ENCODE data around the gene MCEE.
"Not testable (repeated sequence)": the region's sequence is repeated elsewhere in the genome, so short reads cannot be mapped to it uniquely, and the experiment has no call there.

MCEE gene

GRCh38 chr2:71130152-71130904 lies at the start of gene MCEE, which contains the start of gene MPHOSPH10:
MCEE (minus strand) TSS chr2:71130229; CDS start chr2:71130219, 10 bp downstream.
MPHOSPH10 (plus strand) TSS chr2:71130634; CDS start chr2:71130666, 32 bp downstream.
- no peaks in the 10 kb centered on the region for H3K27me3 ChIP-seq (ENCODE audit: control insufficient read depth in 1 of 2, insufficient read depth in 2 of 2, low read length in 2 of 2)
- H3K36me3 ChIP-seq (ENCODE audit: control insufficient read depth in 2 of 2, insufficient read depth in 2 of 2, low read length in 2 of 2): peaks cover 13 to 15% of the 10 kb centered on the region in 2 donors
- peak within 1 kb of the TSS; percentile 97 to 100 for H3K4me3 ChIP-seq (ENCODE audit: low read length in 2 of 2)
- H3K9me3 ChIP-seq (ENCODE audit: control insufficient read depth in 2 of 2, low read length in 2 of 2): no peaks in the 10 kb centered on the region
- peak within 1 kb of the TSS; percentile 93 for H3K27ac ChIP-seq (ENCODE audit: low read length)
- peak within 1 kb of the TSS; percentile 90 to 92 for H3K9ac ChIP-seq (ENCODE audit: low read length in 2 of 2)
- H3K4me1 ChIP-seq (ENCODE audit: control insufficient read depth, insufficient read depth, low read length): peaks cover 15% of the 10 kb centered on the region

- H3K9ac ChIP-seq (ENCODE audit: low read length in 2 of 2); H3K27ac ChIP-seq (ENCODE audit: low read length); H3K4me1 ChIP-seq (ENCODE audit: control insufficient read depth, insufficient read depth, low read length); H3K9me3 ChIP-seq (ENCODE audit: control insufficient read depth in 2 of 2, low read length in 2 of 2); H3K4me3 ChIP-seq (ENCODE audit: low read length in 2 of 2); H3K27me3 ChIP-seq (ENCODE audit: control insufficient read depth in 1 of 2, insufficient read depth in 2 of 2, low read length in 2 of 2); H3K36me3 ChIP-seq (ENCODE audit: control insufficient read depth in 2 of 2, insufficient read depth in 2 of 2, low read length in 2 of 2): not testable (repeated sequence)
Observed at GRCh38 chr2:71178836-71179235, 48.8 kb upstream of the MCEE start.

GRCh38 chr2:71174207-71174606 lies 44.2 kb upstream of the MCEE start:
- H3K9ac ChIP-seq (ENCODE audit: low read length in 2 of 2): no peak overlapping the region
- H3K4me3 ChIP-seq (ENCODE audit: low read length in 2 of 2): no peak overlapping the region

GRCh38 chr2:71173096-71173495 lies 43.1 kb upstream of the MCEE start:
- Histone ChIP-seq H3K36me3 (ENCODE audit: control insufficient read depth in 2 of 2, insufficient read depth in 2 of 2, low read length in 2 of 2) (no peaks in the 10 kb centered on the region), H3K27me3 (ENCODE audit: control insufficient read depth in 1 of 2, insufficient read depth in 2 of 2, low read length in 2 of 2) (peaks cover 0 to 2% of the 10 kb centered on the region in 2 donors), H3K27ac (ENCODE audit: low read length) (no peak overlapping the region), H3K9ac (ENCODE audit: low read length in 2 of 2) (no peak overlapping the region), H3K9me3 (ENCODE audit: control insufficient read depth in 2 of 2, low read length in 2 of 2) (no peaks in the 10 kb centered on the region), H3K4me1 (ENCODE audit: control insufficient read depth, insufficient read depth, low read length) (no peaks in the 10 kb centered on the region), H3K4me3 (ENCODE audit: low read length in 2 of 2) (no peak overlapping the region)

More at GRCh38 chr2:71174207-71174606, 44.2 kb upstream of the MCEE start:
- Histone ChIP-seq H3K9me3 (ENCODE audit: control insufficient read depth in 2 of 2, low read length in 2 of 2) (no peaks in the 10 kb centered on the region), H3K27me3 (ENCODE audit: control insufficient read depth in 1 of 2, insufficient read depth in 2 of 2, low read length in 2 of 2) (peaks cover 0 to 2% of the 10 kb centered on the region in 2 donors), H3K27ac (ENCODE audit: low read length) (no peak overlapping the region), H3K36me3 (ENCODE audit: control insufficient read depth in 2 of 2, insufficient read depth in 2 of 2, low read length in 2 of 2) (no peaks in the 10 kb centered on the region), H3K4me1 (ENCODE audit: control insufficient read depth, insufficient read depth, low read length) (no peaks in the 10 kb centered on the region)

GRCh38 chr2:71166812-71167211 lies 36.8 kb upstream of the MCEE start:
- Histone ChIP-seq H3K4me1 (ENCODE audit: control insufficient read depth, insufficient read depth, low read length) (no peaks in the 10 kb centered on the region), H3K9ac (ENCODE audit: low read length in 2 of 2) (no peak overlapping the region), H3K9me3 (ENCODE audit: control insufficient read depth in 2 of 2, low read length in 2 of 2) (no peaks in the 10 kb centered on the region), H3K36me3 (ENCODE audit: control insufficient read depth in 2 of 2, insufficient read depth in 2 of 2, low read length in 2 of 2) (no peaks in the 10 kb centered on the region), H3K27me3 (ENCODE audit: control insufficient read depth in 1 of 2, insufficient read depth in 2 of 2, low read length in 2 of 2) (no peaks in the 10 kb centered on the region), H3K4me3 (ENCODE audit: low read length in 2 of 2) (no peak overlapping the region), H3K27ac (ENCODE audit: low read length) (no peak overlapping the region)

- H3K36me3 ChIP-seq (ENCODE audit: control insufficient read depth in 2 of 2, insufficient read depth in 2 of 2, low read length in 2 of 2): no peaks in the 10 kb centered on the region
- no peaks in the 10 kb centered on the region for H3K9me3 ChIP-seq (ENCODE audit: control insufficient read depth in 2 of 2, low read length in 2 of 2)
- no peaks in the 10 kb centered on the region for H3K27me3 ChIP-seq (ENCODE audit: control insufficient read depth in 1 of 2, insufficient read depth in 2 of 2, low read length in 2 of 2)
- H3K9ac ChIP-seq (ENCODE audit: low read length in 2 of 2): peak overlapping the region; percentile 29 to 44
- peak overlapping the region; percentile 64 for H3K27ac ChIP-seq (ENCODE audit: low read length)
- H3K4me3 ChIP-seq (ENCODE audit: low read length in 2 of 2): peak overlapping the region; percentile 67 to 69
- H3K4me1 ChIP-seq (ENCODE audit: control insufficient read depth, insufficient read depth, low read length): peaks cover 9% of the 10 kb centered on the region
Observed at GRCh38 chr2:71157124-71157793, 27.2 kb upstream of the MCEE start.

GRCh38 chr2:71156573-71156972 lies 26.5 kb upstream of the MCEE start:
- H3K27ac ChIP-seq (ENCODE audit: low read length): peak overlapping the region; percentile 64
- peak overlapping the region; percentile 67 to 69 for H3K4me3 ChIP-seq (ENCODE audit: low read length in 2 of 2)
- H3K9ac ChIP-seq (ENCODE audit: low read length in 2 of 2): no peak overlapping the region
- no peaks in the 10 kb centered on the region for H3K9me3 ChIP-seq (ENCODE audit: control insufficient read depth in 2 of 2, low read length in 2 of 2)
- H3K4me1 ChIP-seq (ENCODE audit: control insufficient read depth, insufficient read depth, low read length): peaks cover 9% of the 10 kb centered on the region
- no peaks in the 10 kb centered on the region for H3K27me3 ChIP-seq (ENCODE audit: control insufficient read depth in 1 of 2, insufficient read depth in 2 of 2, low read length in 2 of 2)
- no peaks in the 10 kb centered on the region for H3K36me3 ChIP-seq (ENCODE audit: control insufficient read depth in 2 of 2, insufficient read depth in 2 of 2, low read length in 2 of 2)

- H3K4me1 ChIP-seq (ENCODE audit: control insufficient read depth, insufficient read depth, low read length): peaks cover 9% of the 10 kb centered on the region
- no peak overlapping the region for H3K27ac ChIP-seq (ENCODE audit: low read length)
- H3K9ac ChIP-seq (ENCODE audit: low read length in 2 of 2): no peak overlapping the region
- H3K27me3 ChIP-seq (ENCODE audit: control insufficient read depth in 1 of 2, insufficient read depth in 2 of 2, low read length in 2 of 2): no peaks in the 10 kb centered on the region
- H3K36me3 ChIP-seq (ENCODE audit: control insufficient read depth in 2 of 2, insufficient read depth in 2 of 2, low read length in 2 of 2): no peaks in the 10 kb centered on the region
- no peak overlapping the region for H3K4me3 ChIP-seq (ENCODE audit: low read length in 2 of 2)
- no peaks in the 10 kb centered on the region for H3K9me3 ChIP-seq (ENCODE audit: control insufficient read depth in 2 of 2, low read length in 2 of 2)
Observed at GRCh38 chr2:71155846-71156245, 25.8 kb upstream of the MCEE start.

- Histone ChIP-seq H3K27me3 (ENCODE audit: control insufficient read depth in 1 of 2, insufficient read depth in 2 of 2, low read length in 2 of 2) (no peaks in the 10 kb centered on the region), H3K36me3 (ENCODE audit: control insufficient read depth in 2 of 2, insufficient read depth in 2 of 2, low read length in 2 of 2) (peaks cover 5 to 6% of the 10 kb centered on the region in 2 donors), H3K4me3 (ENCODE audit: low read length in 2 of 2) (no peak overlapping the region), H3K9me3 (ENCODE audit: control insufficient read depth in 2 of 2, low read length in 2 of 2) (no peaks in the 10 kb centered on the region), H3K9ac (ENCODE audit: low read length in 2 of 2) (no peak overlapping the region), H3K27ac (ENCODE audit: low read length) (no peak overlapping the region), H3K4me1 (ENCODE audit: control insufficient read depth, insufficient read depth, low read length) (peaks cover 9% of the 10 kb centered on the region)
Observed at GRCh38 chr2:71154798-71155197, 24.8 kb upstream of the MCEE start.

GRCh38 chr2:71154279-71154678 lies 24.2 kb upstream of the MCEE start:
- H3K9me3 ChIP-seq (ENCODE audit: control insufficient read depth in 2 of 2, low read length in 2 of 2): no peaks in the 10 kb centered on the region
- no peak overlapping the region for H3K9ac ChIP-seq (ENCODE audit: low read length in 2 of 2)
- H3K27ac ChIP-seq (ENCODE audit: low read length): no peak overlapping the region
- no peaks in the 10 kb centered on the region for H3K27me3 ChIP-seq (ENCODE audit: control insufficient read depth in 1 of 2, insufficient read depth in 2 of 2, low read length in 2 of 2)
- H3K4me1 ChIP-seq (ENCODE audit: control insufficient read depth, insufficient read depth, low read length): peaks cover 9% of the 10 kb centered on the region
- H3K36me3 ChIP-seq (ENCODE audit: control insufficient read depth in 2 of 2, insufficient read depth in 2 of 2, low read length in 2 of 2): peaks cover 5 to 6% of the 10 kb centered on the region in 2 donors
- no peak overlapping the region for H3K4me3 ChIP-seq (ENCODE audit: low read length in 2 of 2)
